H9 (cell line): ENCODE measurements around the gene USF3. TPM values are rescaled to one million over a fixed set of nuclear protein-coding genes. Genes with fewer than 3 reads are reported as not detected.

Experiments used
- DNase-seq: peaks from one replicate; pipeline ENCODE4 v3.0.0-alpha.2; 2017
- H2AFZ ChIP-seq: one replicate; pipeline ENCODE4 v1.6.1; 2013; ENCODE audit warnings: mild to moderate bottlenecking, low read length, control low read depth, moderate library complexity
- H2AK5ac ChIP-seq: 2 replicates; pipeline ENCODE4 v1.6.1; 2013; ENCODE audit warnings: low read length, control low read depth, mixed read lengths; ENCODE audit not compliant: insufficient read length
- H2BK120ac ChIP-seq: one replicate; pipeline ENCODE4 v1.6.1; 2013; ENCODE audit warnings: low read depth, mild to moderate bottlenecking, low read length, control low read depth, inconsistent platforms; ENCODE audit not compliant: poor library complexity, severe bottlenecking
- H2BK12ac ChIP-seq: 2 replicates; pipeline ENCODE4 v1.6.1; 2013; ENCODE audit warnings: low read length, control low read depth, mixed read lengths, low read depth; ENCODE audit not compliant: insufficient read length
- H2BK15ac ChIP-seq: 2 replicates; pipeline ENCODE4 v1.6.1; 2013; ENCODE audit warnings: low read depth, low read length, control low read depth
- H2BK20ac ChIP-seq: one replicate; pipeline ENCODE4 v1.6.1; 2013; ENCODE audit warnings: low read depth, mild to moderate bottlenecking, low read length, control low read depth, inconsistent platforms; ENCODE audit not compliant: poor library complexity, severe bottlenecking
- H2BK5ac ChIP-seq: 2 replicates; pipeline ENCODE4 v1.6.1; 2013; ENCODE audit warnings: low read length, control low read depth, mixed read lengths; ENCODE audit not compliant: insufficient read length
- H3K14ac ChIP-seq: 2 replicates; pipeline ENCODE4 v1.6.1; 2013; ENCODE audit warnings: low read length, control low read depth; ENCODE audit not compliant: insufficient read depth
- H3K18ac ChIP-seq: 2 replicates; pipeline ENCODE4 v1.6.1; 2013; ENCODE audit warnings: low read depth, mild to moderate bottlenecking, mixed read lengths, low read length, control low read depth; ENCODE audit not compliant: insufficient read length
- H3K23ac ChIP-seq: 2 replicates; pipeline ENCODE4 v1.6.1; 2013; ENCODE audit warnings: low read length, control low read depth, mixed read lengths, low read depth; ENCODE audit not compliant: insufficient read length
- H3K23me2 ChIP-seq: 2 replicates; pipeline ENCODE4 v1.6.1; 2013; ENCODE audit warnings: low read depth, mild to moderate bottlenecking, mixed read lengths, low read length, control low read depth; ENCODE audit not compliant: insufficient read length, poor library complexity, severe bottlenecking
- H3K27ac ChIP-seq: 2 replicates; pipeline ENCODE4 v1.5.1; 2013; ENCODE audit warnings: low read length, control low read depth, mixed read lengths, low read depth; ENCODE audit not compliant: insufficient read length
- H3K27me3 ChIP-seq: 2 replicates; pipeline ENCODE4 v1.6.1; 2013; ENCODE audit warnings: low read length, control low read depth, inconsistent platforms; ENCODE audit not compliant: insufficient read depth
- H3K4ac ChIP-seq: 2 replicates; pipeline ENCODE4 v1.6.1; 2013; ENCODE audit warnings: low read depth, mild to moderate bottlenecking, control low read depth, inconsistent platforms, low read length, moderate library complexity
- H3K4me1 ChIP-seq: 2 replicates; pipeline ENCODE4 v1.6.1; 2013; ENCODE audit warnings: low read length, control low read depth, inconsistent platforms; ENCODE audit not compliant: insufficient read depth
- H3K4me2 ChIP-seq: 2 replicates; pipeline ENCODE4 v1.6.1; 2013; ENCODE audit warnings: low read length, control low read depth, mixed read lengths; ENCODE audit not compliant: insufficient read length, insufficient read depth
- H3K56ac ChIP-seq: 2 replicates; pipeline ENCODE4 v1.6.1; 2013; ENCODE audit warnings: low read depth, mild to moderate bottlenecking, mixed read lengths, low read length, control low read depth; ENCODE audit not compliant: insufficient read length
- H3K79me1 ChIP-seq: 2 replicates; pipeline ENCODE4 v1.6.1; 2013; ENCODE audit warnings: low read depth, mild to moderate bottlenecking, moderate library complexity, low read length, control low read depth, inconsistent platforms; ENCODE audit not compliant: insufficient read depth, poor library complexity, severe bottlenecking
- H3K79me2 ChIP-seq: 2 replicates; pipeline ENCODE4 v1.6.1; 2013; ENCODE audit warnings: low read length, control low read depth, inconsistent platforms; ENCODE audit not compliant: insufficient read depth
- H3K9ac ChIP-seq: 2 replicates; pipeline ENCODE4 v1.6.1; 2013; ENCODE audit warnings: low read length, control low read depth, mixed read lengths; ENCODE audit not compliant: insufficient read length; ENCODE audit errors: extremely low read depth
- H3K9me3 ChIP-seq: one replicate; pipeline ENCODE4 v1.6.1; 2013; ENCODE audit warnings: low read depth, low read length, inconsistent platforms; ENCODE audit not compliant: control insufficient read depth
- H3T11ph ChIP-seq: one replicate; pipeline ENCODE4 v1.6.1; 2013; ENCODE audit warnings: mild to moderate bottlenecking, low read length, control low read depth, inconsistent platforms
- H4K20me1 ChIP-seq: one replicate; pipeline ENCODE4 v1.6.1; 2013; ENCODE audit not compliant: control insufficient read depth, insufficient read length, insufficient read depth
- H4K5ac ChIP-seq: 2 replicates; pipeline ENCODE4 v1.6.1; 2013; ENCODE audit warnings: low read depth, mild to moderate bottlenecking, mixed read lengths, low read length, control low read depth; ENCODE audit not compliant: insufficient read length
- H4K8ac ChIP-seq: replicated peaks from 2 replicates; pipeline ENCODE4 v1.6.1; 2013; ENCODE audit warnings: low read length, control low read depth, mixed read lengths, low read depth; ENCODE audit not compliant: insufficient read length
- H4K91ac ChIP-seq: 2 replicates; pipeline ENCODE4 v1.6.1; 2013; ENCODE audit warnings: low read depth, mild to moderate bottlenecking, moderate library complexity, mixed read lengths, low read length, control low read depth; ENCODE audit not compliant: insufficient read length
- H3K27ac Mint-ChIP-seq, 3 experiments: 2 replicates in 2 of 3; 3 replicates in 1 of 3; pipeline ENCODE4 v1.8.0; 2020 to 2021; ENCODE audit warnings: mixed read lengths in 3 of 3, mild to moderate bottlenecking in 1 of 3, moderate library complexity in 1 of 3
- H3K27me3 Mint-ChIP-seq: 2 replicates; pipeline ENCODE4 v1.8.0; 2021; ENCODE audit warnings: low read depth, mild to moderate bottlenecking, moderate library complexity, mixed read lengths
- H3K36me3 Mint-ChIP-seq, 3 experiments: 2 replicates in 2 of 3; 3 replicates in 1 of 3; pipeline ENCODE4 v1.8.0; 2020 to 2021; ENCODE audit warnings: low read depth in 3 of 3, mixed read lengths in 3 of 3; ENCODE audit not compliant: insufficient read depth in 1 of 3
- H3K4me1 Mint-ChIP-seq, 2 experiments: 2 replicates each; pipeline ENCODE4 v1.8.0; 2020; ENCODE audit warnings: mixed read lengths in 2 of 2
- H3K4me3 Mint-ChIP-seq, 2 experiments: 2 replicates in 1 of 2; 3 replicates in 1 of 2; pipeline ENCODE4 v1.8.0; 2020 to 2021; ENCODE audit warnings: mild to moderate bottlenecking in 2 of 2, mixed read lengths in 2 of 2, moderate library complexity in 1 of 2
- H3K9me3 Mint-ChIP-seq, 2 experiments: 2 replicates in 1 of 2; 3 replicates in 1 of 2; pipeline ENCODE4 v1.8.0; 2020; ENCODE audit warnings: mild to moderate bottlenecking in 2 of 2, mixed read lengths in 2 of 2, moderate library complexity in 1 of 2
- CTCF ChIP-seq: fragments of 200-600 bp; sonication (generic); conservative IDR thresholded peaks from 3 replicates; pipeline ENCODE4 v1.8.0; 2021; ENCODE audit warnings: antibody characterized with exemption, mild to moderate bottlenecking
- WGBS: extraction: QIAGEN DNeasy Blood & Tissue Kit; methylation state at CpG from one replicate; pipeline ENCODE4 v1.1.7; 2013; ENCODE audit warnings: missing lambda C conversion rate, low lambda C conversion rate, mixed read lengths; ENCODE audit not compliant: insufficient read length; ENCODE audit errors: extremely low coverage; 5-methylcytosine and 5-hydroxymethylcytosine counted together
- total RNA-seq: library from RNA; stranded (reverse); gene quantifications from 2 replicates; pipeline ENCODE4 v1.2.1, GENCODE V29; 2021

Gene USF3
- total RNA-seq, 1 experiment from 2014 or later: 13.8 TPM

DNA sequence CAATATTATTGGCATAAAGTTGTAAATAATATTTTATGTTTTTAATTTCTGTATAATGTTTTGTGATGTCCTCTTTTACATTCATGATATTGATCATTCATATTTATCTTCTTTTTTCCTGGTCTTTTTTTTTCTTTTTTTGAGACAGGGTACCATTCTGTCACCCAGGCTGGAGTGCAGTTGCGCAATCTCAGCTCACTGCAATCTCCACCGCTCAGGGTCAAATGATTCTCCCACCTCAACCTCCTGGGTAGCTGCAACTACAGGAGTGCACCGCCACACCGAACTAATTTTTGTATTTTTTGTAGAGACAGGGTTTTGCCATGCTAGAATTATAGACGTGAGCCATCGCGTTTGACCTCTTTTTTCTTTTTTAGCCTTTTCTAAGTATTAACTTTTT, 52.9 kb downstream of the USF3 start:
- Histone ChIP-seq H2BK20ac (no peak overlapping the region), H2AK5ac (no peak overlapping the region), H4K91ac (no peak overlapping the region), H3K4ac (no peak overlapping the region), H2BK120ac (no peak overlapping the region), H3K18ac (no peak overlapping the region), H3K4me1 (no peaks in the 10 kb centered on the region), H3K79me1 (no peaks in the 10 kb centered on the region), H2BK15ac (no peak overlapping the region), H4K20me1 (no peaks in the 10 kb centered on the region), H3K23ac (no peak overlapping the region), H3K27me3 (no peaks in the 10 kb centered on the region), H3K27ac (no peak overlapping the region), H2BK5ac (no peak overlapping the region), H3T11ph (no peak overlapping the region), H3K23me2 (no peaks in the 10 kb centered on the region), H4K5ac (no peak overlapping the region), H3K56ac (no peak overlapping the region), H4K8ac (no peak overlapping the region), H3K79me2 (no peaks in the 10 kb centered on the region), H2AFZ (no peak overlapping the region), H3K14ac (no peak overlapping the region), H3K9ac (no peak overlapping the region), H2BK12ac (no peak overlapping the region), H3K9me3 (no peaks in the 10 kb centered on the region), H3K4me2 (no peak overlapping the region)
- Mint-ChIP-seq H3K27me3 (peaks cover 2% of the 10 kb centered on the region; the same call in 1 of the 2 replicates), H3K36me3 (peaks cover 10 to 34% (median 17%) of the 10 kb centered on the region in 3 experiments; a peak in 6 of 7 replicates), H3K9me3 (peaks cover 32 to 46% of the 10 kb centered on the region in 2 experiments), H3K4me1 (no peaks in the 10 kb centered on the region), H3K4me3 (no peak overlapping the region), H3K27ac (no peak overlapping the region)
- no peak for DNase-seq
- no CpG with 5 or more reads among the region's 7 CpGs for WGBS
- TF ChIP-seq CTCF: no peak
